Measurements from ENCODE around the gene RSU1.

GRCh38 chr10:16779384-16779915 is 37.8 kb downstream of the RSU1 start:
- TF ChIP-seq POLR2A (IDR thresholded peaks at IDR 0.05), result no peak
- TF ChIP-seq, protein P1, sequence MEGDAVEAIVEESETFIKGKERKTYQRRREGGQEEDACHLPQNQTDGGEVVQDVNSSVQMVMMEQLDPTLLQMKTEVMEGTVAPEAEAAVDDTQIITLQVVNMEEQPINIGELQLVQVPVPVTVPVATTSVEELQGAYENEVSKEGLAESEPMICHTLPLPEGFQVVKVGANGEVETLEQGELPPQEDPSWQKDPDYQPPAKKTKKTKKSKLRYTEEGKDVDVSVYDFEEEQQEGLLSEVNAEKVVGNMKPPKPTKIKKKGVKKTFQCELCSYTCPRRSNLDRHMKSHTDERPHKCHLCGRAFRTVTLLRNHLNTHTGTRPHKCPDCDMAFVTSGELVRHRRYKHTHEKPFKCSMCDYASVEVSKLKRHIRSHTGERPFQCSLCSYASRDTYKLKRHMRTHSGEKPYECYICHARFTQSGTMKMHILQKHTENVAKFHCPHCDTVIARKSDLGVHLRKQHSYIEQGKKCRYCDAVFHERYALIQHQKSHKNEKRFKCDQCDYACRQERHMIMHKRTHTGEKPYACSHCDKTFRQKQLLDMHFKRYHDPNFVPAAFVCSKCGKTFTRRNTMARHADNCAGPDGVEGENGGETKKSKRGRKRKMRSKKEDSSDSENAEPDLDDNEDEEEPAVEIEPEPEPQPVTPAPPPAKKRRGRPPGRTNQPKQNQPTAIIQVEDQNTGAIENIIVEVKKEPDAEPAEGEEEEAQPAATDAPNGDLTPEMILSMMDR (IDR thresholded peaks at IDR 0.05), result no peak
